IMR-90 (cell line): ENCODE results near the gene MBL2. TPM values are rescaled to one million over a fixed set of nuclear protein-coding genes. Genes with fewer than 3 reads are reported as not detected.

ENCODE experiments used
- ATAC-seq: fragments of 200-7000 bp; cut with Tn5 transposase; 2 replicates; pipeline ENCODE4 v1.9.1; 2020; ENCODE audit warnings: low read depth, mild to moderate bottlenecking, moderate library complexity
- BruUV-seq: library from RNA; stranded (reverse); fragments of 400-500 nt; replicated peaks from 2 replicates; lab custom pipeline; 2021; lab: Mats Ljungman, UMichigan
- CTCF ChIA-PET: fragments of 300-600 bp; formaldehyde crosslinking; extraction: SDS; loops from one replicate; lab custom pipeline; 2021; ENCODE audit warnings: antibody characterized with exemption; lab: Yijun Ruan, JAX
- POLR2A ChIA-PET: fragments of 300-600 bp; sonication (Branson Sonifier 250); formaldehyde crosslinking; loops from one replicate; lab custom pipeline; 2022; ENCODE audit warnings: antibody characterized with exemption; ENCODE audit not compliant: unreplicated experiment; lab: Charles Lee
- DNase-seq: peaks from one replicate; pipeline ENCODE4 v3.0.0; 2013
- H2AFZ ChIP-seq: replicated peaks from 2 replicates; pipeline ENCODE3; 2013; ENCODE audit warnings: low read length, mild to moderate bottlenecking; ENCODE audit not compliant: poor library complexity
- H2AK5ac ChIP-seq: 2 replicates; pipeline ENCODE4 v1.6.1; 2013; ENCODE audit warnings: low read depth, low read length, inconsistent platforms
- H2AK9ac ChIP-seq: replicated peaks from 2 replicates; pipeline ENCODE3; 2013; ENCODE audit warnings: mild to moderate bottlenecking, low read depth, low read length, moderate library complexity; ENCODE audit not compliant: poor library complexity
- H2BK120ac ChIP-seq: 2 replicates; pipeline ENCODE4 v1.6.1; 2013; ENCODE audit warnings: low read depth, low read length, inconsistent platforms
- H2BK15ac ChIP-seq: 3 replicates; pipeline ENCODE4 v1.6.1; 2013; ENCODE audit warnings: low read depth, low read length, inconsistent platforms
- H2BK20ac ChIP-seq: 2 replicates; pipeline ENCODE4 v1.6.1; 2013; ENCODE audit warnings: low read depth, mild to moderate bottlenecking, inconsistent platforms, low read length, moderate library complexity
- H2BK5ac ChIP-seq: 2 replicates; pipeline ENCODE4 v1.6.1; 2013; ENCODE audit warnings: mild to moderate bottlenecking, low read depth, low read length, inconsistent platforms; ENCODE audit not compliant: poor library complexity, severe bottlenecking
- H3K14ac ChIP-seq: replicated peaks from 2 replicates; pipeline ENCODE4 v1.6.1; 2013; ENCODE audit warnings: low read depth, low read length, inconsistent platforms
- H3K18ac ChIP-seq: 2 replicates; pipeline ENCODE4 v1.6.1; 2013; ENCODE audit warnings: low read depth, low read length, control low read depth
- H3K23ac ChIP-seq: 2 replicates; pipeline ENCODE4 v1.6.1; 2013; ENCODE audit warnings: low read depth, low read length, inconsistent platforms
- H3K27ac ChIP-seq: 2 replicates; pipeline ENCODE4 v1.5.1; 2013; ENCODE audit warnings: mild to moderate bottlenecking, control low read depth, low read length; ENCODE audit not compliant: insufficient read depth
- H3K27me3 ChIP-seq: 2 replicates; pipeline ENCODE4 v1.6.1; 2013; ENCODE audit warnings: low read length; ENCODE audit not compliant: control insufficient read depth, insufficient read depth
- H3K36me3 ChIP-seq: 2 replicates; pipeline ENCODE4 v1.6.1; 2013; ENCODE audit warnings: low read length, mixed read lengths; ENCODE audit not compliant: control insufficient read depth, insufficient read depth
- H3K4ac ChIP-seq: 2 replicates; pipeline ENCODE4 v1.6.1; 2013; ENCODE audit warnings: low read depth, low read length, inconsistent platforms
- H3K4me1 ChIP-seq: 2 replicates; pipeline ENCODE4 v1.6.1; 2013; ENCODE audit warnings: low read length, mixed read lengths; ENCODE audit not compliant: control insufficient read depth, insufficient read depth
- H3K4me2 ChIP-seq: 2 replicates; pipeline ENCODE4 v1.6.1; 2013; ENCODE audit warnings: low read depth, mild to moderate bottlenecking, control low read depth, low read length, moderate library complexity
- H3K4me3 ChIP-seq: 2 replicates; pipeline ENCODE4 v1.5.1; 2013; ENCODE audit warnings: low read depth, mild to moderate bottlenecking, control low read depth, low read length, moderate library complexity; ENCODE audit not compliant: insufficient read depth
- H3K56ac ChIP-seq: 2 replicates; pipeline ENCODE4 v1.6.1; 2013; ENCODE audit warnings: low read length, inconsistent platforms; ENCODE audit not compliant: insufficient read depth; ENCODE audit errors: extremely low read depth
- H3K79me1 ChIP-seq, 2 experiments: 2 replicates each; pipeline ENCODE4 v1.6.1; 2013; ENCODE audit warnings: low read length in 2 of 2, inconsistent platforms in 1 of 2, low read depth in 1 of 2
- H3K9ac ChIP-seq: 2 replicates; pipeline ENCODE4 v1.6.1; 2013; ENCODE audit warnings: low read depth, low read length, control low read depth
- H3K9me1 ChIP-seq: 2 replicates; pipeline ENCODE4 v1.6.1; 2013; ENCODE audit warnings: low read length, inconsistent platforms; ENCODE audit not compliant: insufficient read depth
- H3K9me3 ChIP-seq: 2 replicates; pipeline ENCODE4 v1.6.1; 2013; ENCODE audit warnings: low read length; ENCODE audit not compliant: control insufficient read depth, insufficient read depth
- H4K20me1 ChIP-seq: 2 replicates; pipeline ENCODE4 v1.6.1; 2013; ENCODE audit warnings: low read length, inconsistent platforms; ENCODE audit not compliant: insufficient read depth
- H4K5ac ChIP-seq: 2 replicates; pipeline ENCODE4 v1.6.1; 2013; ENCODE audit warnings: mild to moderate bottlenecking, low read depth, low read length, control low read depth
- H4K8ac ChIP-seq, 2 experiments: 2 replicates each; pipeline ENCODE4 v1.6.1; 2013; ENCODE audit warnings: low read depth in 2 of 2, low read length in 2 of 2, control low read depth in 1 of 2, inconsistent platforms in 1 of 2
- H4K91ac ChIP-seq: 2 replicates; pipeline ENCODE4 v1.6.1; 2013; ENCODE audit warnings: low read depth, low read length, inconsistent platforms; ENCODE audit not compliant: insufficient read depth
- FOS ChIP-seq: fragments of 150-350 bp; IDR thresholded peaks from 2 replicates; pipeline ENCODE4 v1.6.1; 2016; ENCODE audit warnings: low read depth, low read length
- SMC3 ChIP-seq: fragments of 150-350 bp; IDR thresholded peaks from 2 replicates; pipeline ENCODE4 v1.6.1; 2016; ENCODE audit warnings: low read depth, mild to moderate bottlenecking, antibody characterized with exemption, low read length, moderate library complexity
- WGBS, 2 experiments: methylation state at CpG; one replicate each; pipeline versions ENCODE4 v1.1.5 to v1.1.7; 2013; ENCODE audit warnings: missing lambda C conversion rate in 2 of 2; ENCODE audit not compliant: insufficient read length in 1 of 2; ENCODE audit errors: extremely low coverage in 2 of 2; 5-methylcytosine and 5-hydroxymethylcytosine counted together
- dilution Hi-C: fragments of 300-500 bp; cut with HindIII; formaldehyde crosslinking; loops from one replicate; pipeline ENCODE4 v1.14.3; 2018; ENCODE audit warnings: low sequenced_read_pairs; ENCODE audit not compliant: unreplicated experiment
- in situ Hi-C: fragments of 300-500 bp; cut with MboI; formaldehyde crosslinking; loops from 3 replicates; pipeline ENCODE4 v1.14.3; 2019; ENCODE audit warnings: low sequenced_read_pairs, inconsistent platforms, mixed read lengths
- intact Hi-C: fragments of 100-400 bp; cut with micrococcal nuclease; formaldehyde crosslinking; loops from 2 replicates; pipeline ENCODE4 v1.10.0; 2022
- polyA plus RNA-seq, 3 experiments: library from polyadenylated mRNA; depleted of rRNA; stranded (reverse); fragments of >200 nt; gene quantifications; 2 replicates each; pipeline ENCODE4 v1.2.3, GENCODE V29; 2012; ENCODE audit warnings: low replicate concordance in 1 of 3
- total RNA-seq: library from RNA; depleted of rRNA; stranded (reverse); fragments of >200 nt; gene quantifications from 2 replicates; pipeline ENCODE4 v1.2.3, GENCODE V29; 2012
- TF ChIP-seq, protein P1 (sequence below): fragments of 150-350 bp; IDR thresholded peaks from 2 replicates; pipeline ENCODE4 v1.6.1; 2016; ENCODE audit warnings: low read depth, mild to moderate bottlenecking, low read length, moderate library complexity, borderline replicate concordance

Gene MBL2
- total and polyA plus RNA-seq, 2 of the 4 experiments (the other 2 are of a cell fraction): not detected

DNA sequence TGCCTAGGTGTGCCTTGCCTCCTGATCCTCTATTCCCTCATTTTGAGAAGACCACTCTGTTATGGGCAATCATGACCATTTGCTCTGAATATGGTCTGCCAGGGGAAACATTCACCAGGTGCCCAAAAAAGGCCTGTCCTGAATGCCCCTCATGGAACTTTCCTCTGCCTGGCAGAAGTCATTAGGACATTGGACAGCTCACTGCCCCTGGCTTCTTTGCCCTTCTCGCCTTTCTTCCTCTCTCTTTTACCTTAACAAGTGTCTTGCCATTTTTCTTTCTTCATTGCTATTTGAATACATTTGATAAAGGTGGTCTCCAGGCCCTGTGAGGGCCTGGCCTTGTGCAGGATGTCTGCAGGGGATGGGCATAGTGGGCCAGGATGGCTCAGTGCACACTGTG lies 20.3 kb downstream of the MBL2 start:
- Histone ChIP-seq H4K91ac (no peak overlapping the region), H2AK9ac (no peak overlapping the region), H3K9me3 (no peaks in the 10 kb centered on the region), H3K56ac (no peak overlapping the region), H3K9me1 (no peaks in the 10 kb centered on the region), H2BK20ac (no peak overlapping the region), H3K9ac (no peak overlapping the region), H3K27ac (no peak overlapping the region), H3K18ac (no peak overlapping the region), H3K4me2 (no peak overlapping the region), H2AFZ (no peak overlapping the region), H2AK5ac (no peak overlapping the region), H3K79me1 (no peaks in the 10 kb centered on the region), H3K23ac (no peak overlapping the region), H3K4ac (no peak overlapping the region), H4K20me1 (no peaks in the 10 kb centered on the region), H3K4me3 (no peak overlapping the region), H2BK5ac (no peak overlapping the region), H3K36me3 (no peaks in the 10 kb centered on the region), H3K4me1 (peaks cover 3% of the 10 kb centered on the region; the same call in 1 of the 2 replicates), H4K5ac (no peak overlapping the region), H2BK120ac (no peak overlapping the region), H3K27me3 (peaks cover 2% of the 10 kb centered on the region; the same call in 1 of the 2 replicates), H4K8ac (no peak overlapping the region), H3K14ac (no peak overlapping the region), H2BK15ac (no peak overlapping the region)
- no CpG with 5 or more reads among the region's 1 CpG for WGBS, 2 experiments
- no peak for ATAC-seq
- CTCF ChIA-PET: no interaction called here
- in situ Hi-C loops: no loop called here
- no TSS peak for BruUV-seq
- dilution Hi-C loops: no loop called here
- intact Hi-C loops: no loop called here
- TF ChIP-seq FOS (no peak), SMC3 (no peak)
- TF ChIP-seq, protein P1, sequence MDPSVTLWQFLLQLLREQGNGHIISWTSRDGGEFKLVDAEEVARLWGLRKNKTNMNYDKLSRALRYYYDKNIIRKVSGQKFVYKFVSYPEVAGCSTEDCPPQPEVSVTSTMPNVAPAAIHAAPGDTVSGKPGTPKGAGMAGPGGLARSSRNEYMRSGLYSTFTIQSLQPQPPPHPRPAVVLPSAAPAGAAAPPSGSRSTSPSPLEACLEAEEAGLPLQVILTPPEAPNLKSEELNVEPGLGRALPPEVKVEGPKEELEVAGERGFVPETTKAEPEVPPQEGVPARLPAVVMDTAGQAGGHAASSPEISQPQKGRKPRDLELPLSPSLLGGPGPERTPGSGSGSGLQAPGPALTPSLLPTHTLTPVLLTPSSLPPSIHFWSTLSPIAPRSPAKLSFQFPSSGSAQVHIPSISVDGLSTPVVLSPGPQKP: no peak
- DNase-seq: no peak
- POLR2A ChIA-PET: no interaction called here
